Aorta (tissue), 5 donors: ENCODE measurements around the gene MGAT5B. TPM values are rescaled to one million over a fixed set of nuclear protein-coding genes. Genes with fewer than 3 reads are reported as not detected.
"Not testable (repeated sequence)": the region's sequence is repeated elsewhere in the genome, so short reads cannot be mapped to it uniquely, and the experiment has no call there.

Experiments
- ATAC-seq: fragments of 200-7000 bp; cut with Tn5 transposase; one replicate; pipeline ENCODE4 v1.9.1; 2022; ENCODE audit warnings: moderate library complexity; ENCODE audit not compliant: low FRiP score
- DNase-seq, 2 donors: peaks; one replicate each; pipeline ENCODE4 v3.0.0-alpha.2; 2020
- H3K27ac ChIP-seq, 2 donors: one replicate each; pipeline ENCODE4 v1.5.1; 2013; ENCODE audit warnings: low read length in 2 of 2, mild to moderate bottlenecking in 2 of 2, moderate library complexity in 2 of 2, control low read depth in 1 of 2, inconsistent platforms in 1 of 2, low read depth in 1 of 2
- H3K27me3 ChIP-seq, 2 donors: one replicate each; pipeline ENCODE4 v1.6.1; 2013; ENCODE audit warnings: control low read depth in 1 of 2, low read length in 1 of 2, mild to moderate bottlenecking in 1 of 2, moderate library complexity in 1 of 2; ENCODE audit not compliant: insufficient read depth in 2 of 2, control insufficient read depth in 1 of 2
- H3K36me3 ChIP-seq, 2 donors: one replicate each; pipeline ENCODE4 v1.6.1; 2013; ENCODE audit warnings: control low read depth in 1 of 2, low read length in 1 of 2, mild to moderate bottlenecking in 1 of 2; ENCODE audit not compliant: insufficient read depth in 2 of 2, control insufficient read depth in 1 of 2
- H3K4me1 ChIP-seq, 2 donors: one replicate each; pipeline ENCODE4 v1.6.1; 2013; ENCODE audit warnings: low read length in 2 of 2, control low read depth in 1 of 2, mild to moderate bottlenecking in 1 of 2, moderate library complexity in 1 of 2; ENCODE audit not compliant: insufficient read depth in 2 of 2, control insufficient read depth in 1 of 2
- H3K4me3 ChIP-seq, 2 donors: one replicate each; pipeline ENCODE4 v1.5.1; 2013; ENCODE audit warnings: low read length in 2 of 2, control low read depth in 1 of 2, mild to moderate bottlenecking in 1 of 2
- H3K9me3 ChIP-seq: one replicate; pipeline ENCODE4 v1.6.1; 2013; ENCODE audit warnings: mild to moderate bottlenecking, low read length; ENCODE audit not compliant: control insufficient read depth
- WGBS, 2 donors: extraction: QIAGEN DNeasy Blood & Tissue Kit; methylation state at CpG; one replicate each; pipeline ENCODE4 v1.1.7; 2013; 5-methylcytosine and 5-hydroxymethylcytosine counted together
- intact Hi-C, 2 donors: fragments of 100-400 bp; cut with DNase I; formaldehyde crosslinking; loops; one replicate each; pipeline versions ENCODE4 v1.14.2 to v1.15.0; 2022
- polyA plus RNA-seq, 2 donors: library from polyadenylated mRNA; stranded (reverse); fragments of 200-250 nt; gene quantifications; one replicate each; pipeline ENCODE4 v1.2.3, GENCODE V29; 2013
- total RNA-seq, 2 donors: library from RNA; stranded (reverse); fragmentation: NEBNext Ultra II Directional; extraction: Animal tissue kit (Norgen Biotek cat#: 25700); gene quantifications; one replicate each; pipeline ENCODE4 v1.2.1, GENCODE V29; 2021
- donor health status: healthy with polysubstance abuse.
- donor health status: Bipolar disorder and iron deficiency.
- donor health status: DM: no; HTN: no; CAD: no.
- donor health status: DM: no; HTN: no; CAD: no.
- donor health status: DM: yes; HTN: yes; CAD: no.

The MGAT5B gene
- total and polyA plus RNA-seq, 4 donors, result 0.51 to 0.55 TPM; not detected in 2

DNA sequence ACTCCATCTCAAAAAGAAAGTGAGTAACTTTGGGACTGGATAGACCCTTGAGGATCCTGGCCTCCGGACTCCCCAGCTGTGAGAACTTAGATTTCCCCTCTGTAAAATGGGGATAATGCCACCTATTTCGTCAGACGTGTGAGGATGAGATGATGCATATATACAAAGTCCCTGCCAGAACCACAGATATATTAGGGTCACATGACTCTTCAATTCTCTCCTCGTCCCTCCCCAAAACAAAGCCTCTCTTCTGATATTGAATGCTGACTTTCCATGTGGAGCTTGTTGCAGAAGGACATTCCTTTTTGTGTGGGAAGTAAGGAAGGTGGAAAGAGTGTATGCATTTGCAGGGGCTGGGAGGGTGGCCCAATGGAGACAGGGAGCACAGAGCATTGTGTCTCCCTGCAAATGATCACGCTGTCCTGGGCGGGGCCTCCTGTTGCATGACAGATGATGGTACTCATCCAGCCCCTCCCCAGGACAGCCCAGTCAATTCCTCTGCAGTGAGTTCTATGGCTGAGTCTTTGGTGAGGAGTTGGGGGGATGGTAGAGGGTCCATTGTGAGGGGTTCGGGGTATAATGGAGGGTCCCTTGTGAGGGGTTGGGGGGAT is 35.1 kb upstream of the MGAT5B start:
- intact Hi-C loops, result no loop called here
- Histone ChIP-seq H3K4me1 (no peaks in the 10 kb centered on the region), H3K27ac (no peak overlapping the region), H3K36me3 (no peaks in the 10 kb centered on the region), H3K4me3 (no peak overlapping the region), H3K27me3 (peaks cover 0 to 2% of the 10 kb centered on the region in 2 donors), H3K9me3 (no peaks in the 10 kb centered on the region)
- WGBS, 2 donors, result 88% methylated on average over 7 of the region's 7 CpGs
- ATAC-seq (no peak), DNase-seq (no peak)

DNA sequence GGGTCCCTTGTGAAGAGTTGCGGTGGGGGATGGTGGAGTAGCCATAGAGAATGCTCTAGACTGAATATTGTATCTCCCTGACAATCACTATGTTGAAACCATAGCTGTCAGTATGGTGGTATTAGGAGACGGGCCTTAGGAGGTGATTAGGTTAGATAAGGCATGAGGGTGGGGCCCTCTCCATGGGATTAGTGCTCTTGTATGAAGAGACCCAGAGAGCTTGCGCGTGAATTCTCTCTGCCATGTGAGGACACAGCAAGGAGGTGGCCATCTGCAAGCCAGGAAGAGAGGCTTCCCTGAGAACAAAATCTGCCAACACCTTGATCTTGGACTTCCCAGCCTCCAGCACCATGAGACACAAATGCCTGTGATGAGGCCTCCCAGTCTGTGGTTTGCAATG is 34.5 kb upstream of the MGAT5B start:
- 90 to 92% methylated on average over 4 of the region's 4 CpGs for WGBS, 2 donors
- no peak for ATAC-seq
- Histone ChIP-seq H3K27me3 (peaks cover 0 to 2% of the 10 kb centered on the region in 2 donors), H3K4me1 (no peaks in the 10 kb centered on the region), H3K9me3 (no peaks in the 10 kb centered on the region), H3K36me3 (no peaks in the 10 kb centered on the region), H3K4me3 (no peak overlapping the region), H3K27ac (no peak overlapping the region)
- DNase-seq, result no peak
- intact Hi-C loops, result no loop called here

DNA sequence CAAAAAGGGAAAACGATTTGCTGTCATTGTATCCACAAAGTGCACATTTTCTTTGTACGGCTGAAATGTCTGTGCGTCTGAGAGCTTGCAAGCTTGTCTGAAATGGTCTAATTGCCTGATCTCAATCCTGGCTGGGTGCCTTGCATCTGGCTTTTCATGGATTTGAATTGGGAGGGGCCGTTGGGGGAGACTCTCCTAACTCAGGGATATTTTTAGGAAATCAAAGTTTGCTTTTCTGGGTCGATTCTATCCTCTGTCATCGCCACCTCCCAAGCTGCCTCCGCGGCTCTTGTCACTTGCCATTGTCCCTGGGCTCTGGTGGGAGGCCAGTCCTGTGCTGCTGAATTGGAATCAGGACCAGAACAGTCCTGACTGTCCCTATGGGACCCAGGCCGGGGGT is 33.3 kb upstream of the MGAT5B start:
- WGBS, 2 donors, result 23 to 27% methylated on average over 9 of the region's 9 CpGs
- no peaks in the 10 kb centered on the region for H3K36me3 ChIP-seq
- no peaks in the 10 kb centered on the region for H3K9me3 ChIP-seq
- no peak overlapping the region for H3K4me3 ChIP-seq
- no peak for ATAC-seq
- DNase-seq, result no peak
- intact Hi-C loops, result no loop called here
- no peak overlapping the region for H3K27ac ChIP-seq
- H3K4me1 ChIP-seq, result no peaks in the 10 kb centered on the region
- peaks cover 0 to 2% of the 10 kb centered on the region in 2 donors for H3K27me3 ChIP-seq

DNA sequence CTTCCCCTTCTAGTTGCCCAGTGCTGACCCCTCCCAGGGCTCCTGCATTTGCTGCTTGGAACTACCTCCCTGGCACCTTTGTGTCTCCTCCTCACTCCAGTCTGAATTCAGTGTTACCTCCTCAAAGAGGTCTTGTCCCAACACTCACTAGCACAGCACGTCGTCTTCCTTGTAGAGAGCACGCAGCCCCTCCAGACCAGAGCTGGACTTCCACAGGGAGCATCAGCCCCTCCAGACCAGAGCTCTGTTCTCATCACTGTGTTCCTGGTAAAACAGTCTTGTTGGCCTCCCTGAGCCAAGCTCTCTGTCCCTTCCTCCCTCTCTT is 27.8 kb upstream of the MGAT5B start:
- no peaks in the 10 kb centered on the region for H3K36me3 ChIP-seq
- no peak for DNase-seq
- no peaks in the 10 kb centered on the region for H3K4me1 ChIP-seq
- H3K9me3 ChIP-seq, result no peaks in the 10 kb centered on the region
- WGBS, 2 donors, result 3 to 9% methylated on average over 3 of the region's 3 CpGs
- ATAC-seq, result no peak
- no peak overlapping the region for H3K4me3 ChIP-seq
- no peak overlapping the region for H3K27ac ChIP-seq
- intact Hi-C loops, result no loop called here
- H3K27me3 ChIP-seq, result no peaks in the 10 kb centered on the region

DNA sequence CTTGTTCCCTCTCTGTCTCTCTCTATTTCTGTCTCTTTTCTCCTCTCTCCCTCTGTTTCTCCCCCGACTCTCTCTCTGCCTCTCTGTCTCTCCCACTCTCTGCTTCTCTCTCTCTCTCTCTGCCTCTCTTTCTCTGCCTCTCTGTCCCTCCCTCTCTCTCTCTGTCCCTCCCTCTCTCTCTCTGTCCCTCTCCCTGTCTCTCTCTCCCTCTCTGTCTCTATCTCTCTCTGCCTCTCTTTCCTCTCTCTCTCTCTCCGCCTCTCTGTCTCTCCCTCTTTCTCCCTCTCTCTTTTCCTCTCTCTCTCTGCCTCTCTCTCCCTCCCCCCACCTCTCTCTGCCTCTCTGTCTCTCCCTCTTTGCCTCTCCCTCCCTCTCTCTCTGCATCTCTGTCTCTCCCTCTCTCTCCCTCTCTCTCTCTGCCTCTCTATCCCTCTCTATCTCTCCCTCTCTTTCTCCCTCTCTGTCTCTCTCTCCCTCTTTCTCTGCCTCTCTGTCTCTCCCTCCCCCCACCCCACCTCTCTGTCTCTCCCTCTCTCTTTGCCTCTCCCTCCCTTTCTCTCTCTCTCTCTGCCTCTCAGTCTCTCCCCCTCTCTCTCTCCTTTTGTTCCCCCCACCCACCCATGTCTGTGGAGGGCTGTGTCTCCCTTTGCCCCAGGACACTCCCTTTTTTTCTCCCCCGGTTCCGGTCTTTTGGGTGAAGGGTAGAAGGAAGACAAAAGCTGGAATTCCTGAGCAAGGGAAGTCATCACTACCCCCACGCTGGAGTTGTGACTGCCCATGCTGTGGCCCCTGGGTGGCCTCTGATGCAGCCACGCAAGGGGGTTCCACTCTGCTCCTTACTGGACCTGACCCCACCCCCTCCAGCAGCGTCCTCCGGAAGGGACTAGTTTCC is 27.1 kb upstream of the MGAT5B start:
- 6 to 10% methylated on average over 8 of the region's 8 CpGs for WGBS, 2 donors
- no peak for ATAC-seq
- no peaks in the 10 kb centered on the region for H3K27me3 ChIP-seq
- intact Hi-C loops, result no loop called here
- no peak overlapping the region for H3K27ac ChIP-seq
- H3K36me3 ChIP-seq, result no peaks in the 10 kb centered on the region
- no peak overlapping the region for H3K4me3 ChIP-seq
- DNase-seq, result no peak
- H3K4me1 ChIP-seq, result no peaks in the 10 kb centered on the region
- peaks cover 1% of the 10 kb centered on the region for H3K9me3 ChIP-seq

DNA sequence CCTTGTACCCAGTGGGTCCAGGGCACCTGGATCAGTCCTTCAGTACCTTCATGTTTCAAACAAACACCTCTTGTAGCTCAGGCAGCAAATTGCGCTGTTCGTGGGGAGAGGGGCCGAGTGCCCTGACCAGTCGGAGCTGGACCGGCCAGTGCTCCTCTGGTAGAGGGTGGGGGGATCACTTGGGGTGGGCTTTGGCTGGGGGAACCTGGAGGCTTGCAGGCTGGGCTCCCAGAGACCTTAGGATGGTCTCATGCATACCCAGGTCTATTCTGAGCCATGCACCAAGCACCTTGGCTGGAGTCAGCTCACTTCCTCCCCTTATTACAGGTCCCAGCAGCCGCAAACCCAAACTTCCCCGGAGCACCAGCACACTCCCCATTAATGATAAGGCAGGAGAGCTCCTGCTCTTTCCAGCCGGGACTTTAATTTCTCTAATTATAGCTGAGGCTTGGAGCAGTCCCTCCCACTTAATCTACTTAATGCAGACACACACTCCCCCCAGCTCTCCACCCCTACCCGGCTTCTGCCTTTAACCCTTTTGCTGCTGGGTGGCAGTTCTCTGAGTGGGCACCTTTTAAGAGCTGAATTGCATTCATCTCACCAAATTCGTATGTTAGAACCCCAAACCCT is 26.3 kb upstream of the MGAT5B start:
- Histone ChIP-seq H3K27me3 (no peaks in the 10 kb centered on the region), H3K9me3 (peaks cover 1% of the 10 kb centered on the region), H3K4me3 (no peak overlapping the region), H3K4me1 (no peaks in the 10 kb centered on the region), H3K27ac (no peak overlapping the region), H3K36me3 (no peaks in the 10 kb centered on the region)
- 3 to 5% methylated on average over 10 of the region's 10 CpGs for WGBS, 2 donors
- intact Hi-C loops, result no loop called here
- ATAC-seq (no peak), DNase-seq (no peak)

DNA sequence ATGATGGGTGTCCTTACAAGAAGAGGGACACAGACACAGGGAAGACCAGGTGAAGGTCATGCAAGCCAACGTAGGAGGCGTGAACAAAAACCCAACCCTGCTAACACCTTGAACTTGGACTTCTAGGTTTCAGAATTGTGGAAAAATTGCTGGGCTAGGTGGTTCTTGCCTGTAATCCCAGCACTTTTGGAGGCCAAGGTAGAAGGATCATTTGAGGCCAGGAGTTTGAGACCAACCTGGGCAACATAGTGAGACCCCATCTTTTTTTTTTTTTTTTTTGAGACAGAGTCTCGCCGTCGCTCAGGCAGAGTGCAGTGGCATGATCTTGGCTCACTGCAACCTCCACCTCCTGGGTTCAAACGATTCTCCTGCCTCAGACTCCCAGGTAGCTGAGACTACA is 25.1 kb upstream of the MGAT5B start:
- H3K9me3 ChIP-seq, H3K4me3 ChIP-seq, ATAC-seq, H3K27me3 ChIP-seq, DNase-seq, H3K36me3 ChIP-seq, intact Hi-C loops, H3K4me1 ChIP-seq, H3K27ac ChIP-seq: not testable (repeated sequence)
- 90 to 92% methylated on average over 6 of the region's 6 CpGs for WGBS, 2 donors

DNA sequence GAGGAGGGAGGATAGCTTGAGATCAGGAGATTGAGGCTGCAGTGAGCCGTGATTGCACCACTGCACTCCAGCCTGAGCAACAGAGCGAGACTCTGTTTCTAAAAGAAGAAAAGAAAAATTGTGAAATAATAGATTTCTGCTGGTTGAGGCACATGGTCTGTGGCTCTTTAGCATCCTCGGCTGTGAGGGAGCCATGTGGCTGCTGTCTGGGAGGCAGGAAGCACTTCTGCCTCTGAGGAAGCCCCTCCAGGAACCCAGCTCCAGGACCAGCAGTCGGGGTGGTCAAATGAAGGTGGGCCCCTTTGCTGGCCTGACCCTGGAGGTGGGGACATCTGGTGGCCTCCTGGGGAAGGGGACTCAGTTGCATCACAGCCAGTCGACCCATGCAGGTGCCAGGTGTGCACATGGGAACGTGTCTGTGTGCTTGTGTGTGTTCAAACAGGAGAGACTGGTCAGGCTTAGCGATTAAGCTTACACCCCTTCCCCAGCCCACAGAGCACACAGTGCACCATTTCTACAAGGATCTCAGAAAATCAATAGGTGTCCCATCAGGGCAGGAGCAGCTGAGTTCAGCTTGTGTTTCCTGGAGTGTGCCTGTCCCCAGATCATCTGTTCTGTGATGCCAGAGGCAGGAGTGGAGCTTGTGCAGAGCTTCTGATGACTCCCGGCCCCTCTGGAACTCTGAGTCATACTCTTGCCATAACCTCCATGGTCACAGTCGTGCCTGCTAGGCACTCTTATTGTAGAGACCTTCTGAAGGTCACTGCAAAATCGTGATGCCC is 24.3 kb upstream of the MGAT5B start:
- H3K36me3 ChIP-seq, result no peaks in the 10 kb centered on the region
- H3K27ac ChIP-seq, result no peak overlapping the region
- ATAC-seq (no peak), DNase-seq (no peak)
- H3K4me1 ChIP-seq, result no peaks in the 10 kb centered on the region
- 56 to 59% methylated on average over 10 of the region's 10 CpGs for WGBS, 2 donors
- H3K9me3 ChIP-seq, result peaks cover 1% of the 10 kb centered on the region
- intact Hi-C loops, result no loop called here
- no peak overlapping the region for H3K4me3 ChIP-seq
- no peaks in the 10 kb centered on the region for H3K27me3 ChIP-seq
